Endodermal cell (in vitro differentiated cells): Measurements from ENCODE around the gene INPP5B. TPM values are rescaled to one million over a fixed set of nuclear protein-coding genes. Genes with fewer than 3 reads are reported as not detected.

Experiments used
- DNase-seq: peaks from one replicate; pipeline ENCODE4 v3.0.0-alpha.2; 2017
- H3K27ac ChIP-seq: 2 replicates; pipeline ENCODE4 v1.5.1; 2013; ENCODE audit warnings: mild to moderate bottlenecking, low read depth, low read length, moderate library complexity
- H3K27me3 ChIP-seq: 2 replicates; pipeline ENCODE4 v1.6.1; 2013; ENCODE audit warnings: mild to moderate bottlenecking, low read length, moderate library complexity; ENCODE audit not compliant: insufficient read depth, control insufficient read depth, poor library complexity, severe bottlenecking
- H3K36me3 ChIP-seq: 2 replicates; pipeline ENCODE4 v1.7.0; 2013; ENCODE audit warnings: mild to moderate bottlenecking, low read length, moderate library complexity; ENCODE audit not compliant: control insufficient read depth, insufficient read depth
- H3K4me1 ChIP-seq: one replicate; pipeline ENCODE4 v1.7.0; 2013; ENCODE audit warnings: low read length; ENCODE audit not compliant: control insufficient read depth, insufficient read depth
- H3K4me3 ChIP-seq: 2 replicates; pipeline ENCODE4 v1.5.1; 2013; ENCODE audit warnings: mild to moderate bottlenecking, low read length, moderate library complexity
- H3K9ac ChIP-seq: 2 replicates; pipeline ENCODE4 v1.6.1; 2013; ENCODE audit warnings: mild to moderate bottlenecking, low read length, moderate library complexity; ENCODE audit not compliant: poor library complexity, severe bottlenecking; ENCODE audit errors: extremely low read depth
- H3K9me3 ChIP-seq: 2 replicates; pipeline ENCODE4 v1.6.1; 2013; ENCODE audit warnings: mild to moderate bottlenecking, low read length, moderate library complexity; ENCODE audit not compliant: control insufficient read depth
- H3K27ac Mint-ChIP-seq: 2 replicates; pipeline ENCODE4 v1.8.0; 2020; ENCODE audit warnings: mixed read lengths
- H3K27me3 Mint-ChIP-seq: 2 replicates; pipeline ENCODE4 v1.8.0; 2021; ENCODE audit warnings: mild to moderate bottlenecking, mixed read lengths; ENCODE audit not compliant: insufficient read depth
- H3K36me3 Mint-ChIP-seq: 2 replicates; pipeline ENCODE4 v1.8.0; 2020; ENCODE audit warnings: low read depth, mixed read lengths
- H3K4me1 Mint-ChIP-seq: 2 replicates; pipeline ENCODE4 v1.8.0; 2020; ENCODE audit warnings: mixed read lengths
- H3K4me3 Mint-ChIP-seq: 2 replicates; pipeline ENCODE4 v1.8.0; 2020; ENCODE audit warnings: mild to moderate bottlenecking, moderate library complexity, mixed read lengths
- H3K9me3 Mint-ChIP-seq: 2 replicates; pipeline ENCODE4 v1.8.0; 2020; ENCODE audit warnings: mild to moderate bottlenecking, mixed read lengths
- whole genome bisulfite sequencing, 2 experiments: methylation state at CpG; one replicate each; pipeline versions ENCODE4 v1.1.5 to v1.1.7; 2013; ENCODE audit warnings: missing lambda C conversion rate in 2 of 2, mixed read lengths in 1 of 2; ENCODE audit not compliant: insufficient coverage in 1 of 2, insufficient read length in 1 of 2; 5-methylcytosine and 5-hydroxymethylcytosine counted together
- total RNA-seq, 2 donors: library from RNA; stranded (reverse); fragmentation: NEBNext Ultra II Directional in 1 of 2; extraction: Animal tissue kit (Norgen Biotek cat#: 25700) in 1 of 2; gene quantifications; 2 replicates in 1 of 2; 3 replicates in 1 of 2; pipeline ENCODE4 v1.2.1, GENCODE V29; 2021
- TF ChIP-seq, protein P1 (sequence below): fragments of 200-600 bp; sonication (generic); conservative IDR thresholded peaks from 2 replicates; pipeline ENCODE4 v1.5.0; 2021; ENCODE audit warnings: antibody characterized with exemption, mild to moderate bottlenecking

Gene INPP5B
- total RNA-seq, 2 donors from 2014 or later = 19.9 to 21.4 TPM

DNA sequence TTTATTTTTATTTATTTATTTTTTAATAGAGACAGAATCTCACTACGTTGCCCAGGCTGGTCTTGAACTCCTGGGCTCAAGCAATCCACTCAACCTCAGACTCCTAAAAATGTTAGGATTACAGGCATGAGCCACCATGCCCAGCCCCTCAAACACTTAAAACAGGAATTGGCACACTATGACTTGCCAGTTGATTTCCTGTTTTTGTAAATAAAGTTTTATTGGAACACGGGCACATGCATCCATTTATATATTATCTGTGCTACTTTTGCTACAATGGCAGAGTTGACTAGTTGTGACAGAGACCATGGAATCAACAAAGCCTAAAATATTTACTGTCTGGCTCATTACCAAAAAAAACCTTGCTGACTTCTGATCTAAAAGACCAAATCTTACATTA lies 122.9 kb downstream of the INPP5B start:
- Mint-ChIP-seq H3K27me3 (no peaks in the 10 kb centered on the region), H3K4me3 (no peak overlapping the region), H3K9me3 (no peaks in the 10 kb centered on the region), H3K36me3 (peaks cover 51% of the 10 kb centered on the region), H3K27ac (no peak overlapping the region), H3K4me1 (no peaks in the 10 kb centered on the region)
- Histone ChIP-seq H3K27ac (no peak overlapping the region), H3K4me1 (no peaks in the 10 kb centered on the region), H3K27me3 (no peaks in the 10 kb centered on the region), H3K4me3 (no peak overlapping the region), H3K9ac (no peak overlapping the region), H3K9me3 (no peaks in the 10 kb centered on the region), H3K36me3 (peaks cover 49% of the 10 kb centered on the region)
- no peak for DNase-seq
- TF ChIP-seq, protein P1, sequence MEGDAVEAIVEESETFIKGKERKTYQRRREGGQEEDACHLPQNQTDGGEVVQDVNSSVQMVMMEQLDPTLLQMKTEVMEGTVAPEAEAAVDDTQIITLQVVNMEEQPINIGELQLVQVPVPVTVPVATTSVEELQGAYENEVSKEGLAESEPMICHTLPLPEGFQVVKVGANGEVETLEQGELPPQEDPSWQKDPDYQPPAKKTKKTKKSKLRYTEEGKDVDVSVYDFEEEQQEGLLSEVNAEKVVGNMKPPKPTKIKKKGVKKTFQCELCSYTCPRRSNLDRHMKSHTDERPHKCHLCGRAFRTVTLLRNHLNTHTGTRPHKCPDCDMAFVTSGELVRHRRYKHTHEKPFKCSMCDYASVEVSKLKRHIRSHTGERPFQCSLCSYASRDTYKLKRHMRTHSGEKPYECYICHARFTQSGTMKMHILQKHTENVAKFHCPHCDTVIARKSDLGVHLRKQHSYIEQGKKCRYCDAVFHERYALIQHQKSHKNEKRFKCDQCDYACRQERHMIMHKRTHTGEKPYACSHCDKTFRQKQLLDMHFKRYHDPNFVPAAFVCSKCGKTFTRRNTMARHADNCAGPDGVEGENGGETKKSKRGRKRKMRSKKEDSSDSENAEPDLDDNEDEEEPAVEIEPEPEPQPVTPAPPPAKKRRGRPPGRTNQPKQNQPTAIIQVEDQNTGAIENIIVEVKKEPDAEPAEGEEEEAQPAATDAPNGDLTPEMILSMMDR = no peak
- 94% methylated on average over 2 of the region's 2 CpGs; no CpG with 5 or more reads in 1 of the 2 experiments for WGBS, 2 experiments

DNA sequence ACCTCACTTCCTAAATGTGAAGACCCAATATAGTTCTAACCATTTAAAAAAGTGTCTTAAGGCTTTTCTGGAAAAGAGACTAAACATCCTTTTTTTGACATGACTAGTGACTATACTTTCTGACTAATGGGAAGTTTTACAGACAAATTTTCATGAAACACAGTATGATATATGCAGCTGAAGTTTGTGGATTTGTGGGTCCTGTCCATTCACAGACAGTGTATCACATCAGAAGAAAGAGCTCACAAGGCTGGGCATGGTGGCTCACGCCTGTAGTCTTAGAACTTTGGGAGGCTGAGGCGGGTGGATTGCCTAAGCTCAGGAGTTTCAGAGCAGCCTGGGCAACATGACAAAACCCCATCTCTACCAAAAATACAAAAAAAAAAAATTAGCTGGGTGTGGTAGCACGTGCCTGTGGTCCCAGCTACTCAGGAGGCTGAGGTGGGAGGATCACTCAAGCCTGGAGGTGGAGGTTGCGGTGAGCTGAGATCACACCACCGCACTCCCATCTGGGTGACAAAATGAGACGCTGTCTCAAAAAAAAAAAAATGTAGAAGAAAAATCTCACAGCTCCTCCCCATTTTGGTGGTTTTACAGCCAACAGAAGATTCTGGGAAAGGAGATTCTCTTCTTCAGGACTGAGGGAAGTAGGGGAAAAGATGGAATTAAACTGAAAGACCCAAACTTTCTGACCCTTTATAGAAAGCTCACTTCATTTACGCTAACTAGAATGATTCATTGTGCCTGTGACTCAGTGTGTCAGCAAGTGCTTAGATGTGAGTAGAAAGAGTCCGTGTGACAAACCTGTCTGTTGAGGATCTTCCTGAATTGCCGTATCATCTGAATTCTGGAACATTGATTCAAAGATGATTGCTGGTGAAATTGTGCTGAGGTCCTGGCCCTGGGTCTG lies 123.7 kb downstream of the INPP5B start:
- TF ChIP-seq, protein P1 = no peak
- Histone ChIP-seq H3K36me3 (peaks cover 44% of the 10 kb centered on the region), H3K27me3 (no peaks in the 10 kb centered on the region), H3K4me1 (no peaks in the 10 kb centered on the region), H3K27ac (no peak overlapping the region), H3K4me3 (no peak overlapping the region), H3K9ac (no peak overlapping the region), H3K9me3 (no peaks in the 10 kb centered on the region)
- Mint-ChIP-seq H3K4me1 (no peaks in the 10 kb centered on the region), H3K36me3 (peaks cover 50% of the 10 kb centered on the region), H3K27ac (no peak overlapping the region), H3K4me3 (no peak overlapping the region), H3K9me3 (no peaks in the 10 kb centered on the region), H3K27me3 (no peaks in the 10 kb centered on the region)
- WGBS, 2 experiments = 93 to 94% methylated on average over 5 to 9 of the region's 9 CpGs
- DNase-seq = no peak

DNA sequence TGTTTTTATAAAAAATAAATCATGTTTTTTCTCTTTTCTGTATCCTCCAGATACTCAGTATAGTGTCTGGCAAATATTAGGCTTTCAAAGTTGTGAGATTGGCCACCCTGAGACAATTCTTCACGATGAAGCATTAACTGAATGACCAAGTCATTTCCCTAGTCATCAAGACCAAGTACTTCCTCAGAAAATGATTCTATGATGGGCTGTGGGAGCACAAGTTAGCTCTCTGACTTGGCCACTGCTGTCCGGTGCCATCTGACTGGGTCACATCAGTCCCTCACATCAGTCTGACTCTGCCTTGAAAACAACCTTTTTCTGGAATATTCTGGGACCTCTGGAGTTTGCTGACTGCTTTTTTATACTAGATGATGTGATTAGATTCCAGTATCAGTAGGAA lies 125.4 kb downstream of the INPP5B start:
- H3K4me3 Mint-ChIP-seq = no peak overlapping the region
- no peaks in the 10 kb centered on the region for H3K27me3 ChIP-seq
- no peak overlapping the region for H3K9ac ChIP-seq
- H3K36me3 Mint-ChIP-seq = peaks cover 54% of the 10 kb centered on the region
- H3K27ac ChIP-seq = no peak overlapping the region
- no peak overlapping the region for H3K4me3 ChIP-seq
- H3K27ac Mint-ChIP-seq = no peak overlapping the region
- no peaks in the 10 kb centered on the region for H3K4me1 Mint-ChIP-seq
- H3K36me3 ChIP-seq = peaks cover 46% of the 10 kb centered on the region
- no peaks in the 10 kb centered on the region for H3K9me3 Mint-ChIP-seq
- no peaks in the 10 kb centered on the region for H3K9me3 ChIP-seq
- DNase-seq = no peak
- TF ChIP-seq, protein P1 = no peak
- H3K4me1 ChIP-seq = no peaks in the 10 kb centered on the region
- 88 to 90% methylated on average over 1 to 2 of the region's 2 CpGs for WGBS, 2 experiments
- H3K27me3 Mint-ChIP-seq = no peaks in the 10 kb centered on the region
